WTC11 (cell line): ENCODE results near the gene SCP2D1.

ENCODE experiments used
- CBFB ChIP-seq: sonication (generic); formaldehyde crosslinking; IDR thresholded peaks from 2 replicates; pipeline ENCODE4 v1.8.1; 2022; ENCODE audit warnings: mild to moderate bottlenecking, low read depth, missing genetic modification reagents
- CREM ChIP-seq: sonication (generic); formaldehyde crosslinking; IDR thresholded peaks from 2 replicates; pipeline ENCODE4 v1.8.1; 2022; ENCODE audit warnings: mild to moderate bottlenecking, missing genetic modification reagents, moderate library complexity
- CTCF ChIP-seq: fragments of 200-600 bp; IDR thresholded peaks from 2 replicates; pipeline ENCODE4 v1.8.0; 2022; ENCODE audit warnings: antibody characterized with exemption
- FOXK1 ChIP-seq: sonication (generic); formaldehyde crosslinking; IDR thresholded peaks from 2 replicates; pipeline ENCODE4 v1.8.0; 2022; ENCODE audit warnings: mild to moderate bottlenecking, moderate library complexity, missing genetic modification reagents
- KAT7 ChIP-seq: sonication (generic); formaldehyde crosslinking; IDR thresholded peaks from 2 replicates; pipeline ENCODE4 v1.8.1; 2023; ENCODE audit warnings: missing genetic modification reagents, mild to moderate bottlenecking, borderline replicate concordance
- TF ChIP-seq, protein P1 (sequence below): sonication (generic); formaldehyde crosslinking; IDR thresholded peaks from 2 replicates; pipeline ENCODE4 v1.8.0; 2022; ENCODE audit warnings: mild to moderate bottlenecking, missing genetic modification reagents

DNA sequence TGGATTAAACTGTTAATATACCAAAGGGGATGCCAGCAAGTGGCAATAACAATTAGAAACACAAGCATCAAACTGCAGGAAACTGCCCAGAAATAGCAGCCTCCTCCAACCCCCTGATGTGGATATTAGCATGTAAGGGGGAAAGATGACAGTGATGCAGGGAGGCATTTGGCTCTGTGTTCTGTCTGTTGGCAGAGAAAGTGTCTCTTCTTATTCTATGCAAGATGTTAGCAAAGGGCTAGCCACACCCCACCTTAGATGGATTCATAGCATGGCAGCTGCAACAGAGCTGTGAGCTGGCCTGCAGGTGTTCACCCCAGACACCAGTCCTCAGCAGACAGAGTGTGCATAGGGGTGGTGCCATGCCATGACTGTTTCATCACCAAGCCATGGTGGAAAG lies 38.0 kb downstream of the SCP2D1 start:
- no peak for TF ChIP-seq FOXK1 (CRISPR knock-in tag)
- TF ChIP-seq CBFB (CRISPR knock-in tag) = no peak
- no peak for TF ChIP-seq CTCF
- TF ChIP-seq KAT7 (CRISPR knock-in tag) = no peak
- TF ChIP-seq, protein P1, sequence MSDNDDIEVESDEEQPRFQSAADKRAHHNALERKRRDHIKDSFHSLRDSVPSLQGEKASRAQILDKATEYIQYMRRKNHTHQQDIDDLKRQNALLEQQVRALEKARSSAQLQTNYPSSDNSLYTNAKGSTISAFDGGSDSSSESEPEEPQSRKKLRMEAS (CRISPR knock-in tag) = no peak
- TF ChIP-seq CREM (CRISPR knock-in tag) = no peak
